ENCODE results near the gene PEX7.
A peak's percentile ranks its signal among the peaks of the same experiment; 100 is the strongest.
"Not testable (repeated sequence)": the region's sequence is repeated elsewhere in the genome, so short reads cannot be mapped to it uniquely, and the experiment has no call there.

PEX7 gene

GRCh38 chr6:136812174-136812573 is 10.2 kb upstream of the PEX7 start:
- no peak overlapping the region for H3K27ac ChIP-seq
- no peaks in the 10 kb centered on the region for H3K36me3 ChIP-seq
- TF ChIP-seq CTCF (IDR thresholded peaks at IDR 0.05), result no peak
- H3K4me1 ChIP-seq (ENCODE audit: control insufficient read depth in 1 of 2, insufficient read depth in 1 of 2, low read depth in 1 of 2, low read length in 1 of 2), result no peaks in the 10 kb centered on the region
- H3K9me3 ChIP-seq, result no peaks in the 10 kb centered on the region
- H3K4me3 ChIP-seq (ENCODE audit: low read depth in 1 of 2, low read length in 1 of 2), result no peak overlapping the region
- H3K27me3 ChIP-seq, result no peaks in the 10 kb centered on the region

- H3K27me3 ChIP-seq; H3K4me3 ChIP-seq (ENCODE audit: low read depth in 1 of 2, low read length in 1 of 2); H3K4me1 ChIP-seq (ENCODE audit: control insufficient read depth in 1 of 2, insufficient read depth in 1 of 2, low read depth in 1 of 2, low read length in 1 of 2); H3K27ac ChIP-seq; H3K9me3 ChIP-seq; H3K36me3 ChIP-seq: not testable (repeated sequence)
Observed at GRCh38 chr6:136815608-136816007, 6.8 kb upstream of the PEX7 start.

- peaks cover 2% of the 10 kb centered on the region in 2 experiments for H3K4me1 ChIP-seq (ENCODE audit: control insufficient read depth in 1 of 2, insufficient read depth in 1 of 2, low read depth in 1 of 2, low read length in 1 of 2)
- no peak overlapping the region for H3K4me3 ChIP-seq (ENCODE audit: low read depth in 1 of 2, low read length in 1 of 2)
- H3K9me3 ChIP-seq, result no peaks in the 10 kb centered on the region
- no peak for TF ChIP-seq CTCF (IDR thresholded peaks at IDR 0.05)
- no peaks in the 10 kb centered on the region for H3K27me3 ChIP-seq
- H3K27ac ChIP-seq, result no peak overlapping the region
- no peaks in the 10 kb centered on the region for H3K36me3 ChIP-seq
Observed at GRCh38 chr6:136816656-136817055, 5.7 kb upstream of the PEX7 start.

GRCh38 chr6:136820561-136820960 is 1.8 kb upstream of the PEX7 start:
- Histone ChIP-seq H3K4me3 (ENCODE audit: low read depth in 1 of 2, low read length in 1 of 2) (no peak overlapping the region), H3K27me3 (no peaks in the 10 kb centered on the region), H3K27ac (no peak overlapping the region), H3K36me3 (no peaks in the 10 kb centered on the region), H3K4me1 (ENCODE audit: control insufficient read depth in 1 of 2, insufficient read depth in 1 of 2, low read depth in 1 of 2, low read length in 1 of 2) (peaks cover 14 to 15% of the 10 kb centered on the region in 2 experiments), H3K9me3 (no peaks in the 10 kb centered on the region)
- no peak for TF ChIP-seq CTCF (IDR thresholded peaks at IDR 0.05)

- Histone ChIP-seq H3K27me3 (no peaks in the 10 kb centered on the region), H3K27ac (peak overlapping the region; percentile 80), H3K9me3 (no peaks in the 10 kb centered on the region), H3K4me3 (ENCODE audit: low read depth in 1 of 2, low read length in 1 of 2) (peak overlapping the region; percentile 60 to 74), H3K4me1 (ENCODE audit: control insufficient read depth in 1 of 2, insufficient read depth in 1 of 2, low read depth in 1 of 2, low read length in 1 of 2) (peaks cover 14 to 15% of the 10 kb centered on the region in 2 experiments), H3K36me3 (peaks cover 8% of the 10 kb centered on the region)
- TF ChIP-seq CTCF (IDR thresholded peaks at IDR 0.05), result no peak
Observed at GRCh38 chr6:136822046-136822375, 381 bp upstream of the PEX7 start.

GRCh38 chr6:136823128-136823660 is 802 bp downstream of the PEX7 start:
- peaks cover 8% of the 10 kb centered on the region for H3K36me3 ChIP-seq
- no peaks in the 10 kb centered on the region for H3K9me3 ChIP-seq
- H3K27me3 ChIP-seq, result no peaks in the 10 kb centered on the region
- H3K4me1 ChIP-seq (ENCODE audit: control insufficient read depth in 1 of 2, insufficient read depth in 1 of 2, low read depth in 1 of 2, low read length in 1 of 2), result peaks cover 14 to 15% of the 10 kb centered on the region in 2 experiments
- TF ChIP-seq CTCF (IDR thresholded peaks at IDR 0.05), result no peak
- H3K27ac ChIP-seq, result peak overlapping the region; percentile 80
- H3K4me3 ChIP-seq (ENCODE audit: low read depth in 1 of 2, low read length in 1 of 2), result peak overlapping the region; percentile 60 to 74
